ENCODE results near the gene DNAAF8.

DNA sequence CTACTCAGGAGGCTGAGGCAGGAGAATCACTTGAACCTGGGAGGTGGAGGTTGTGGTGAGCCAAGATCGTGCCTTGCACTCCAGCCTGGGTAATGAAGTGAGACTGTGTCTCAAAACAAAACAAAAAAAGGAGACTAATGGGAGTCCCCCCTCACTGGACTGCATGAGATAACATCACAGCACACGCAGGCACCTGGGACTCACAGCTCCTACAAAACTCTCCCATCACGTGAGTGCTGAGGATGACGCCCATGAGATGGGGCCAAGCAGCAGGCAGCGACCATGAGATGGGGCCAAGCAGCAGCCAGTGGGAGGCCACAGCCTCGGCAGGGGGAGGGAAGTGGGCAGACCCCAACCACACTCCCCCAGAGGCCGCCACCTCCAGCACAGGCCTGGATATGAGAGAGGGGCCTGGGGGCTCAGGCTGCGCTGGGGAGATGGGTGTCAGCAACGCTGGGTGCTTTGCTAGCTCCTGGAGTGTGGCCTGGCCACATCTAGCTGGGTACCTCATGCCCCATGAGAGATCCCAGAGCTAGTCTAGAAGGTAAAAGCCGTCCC lies 15.4 kb downstream of the DNAAF8 start:
- TF ChIP-seq SUZ12 (IDR thresholded peaks at IDR 0.05) = no peak
- TF ChIP-seq CTBP1 (IDR thresholded peaks at IDR 0.05; ENCODE audit: borderline replicate concordance) = no peak
- TF ChIP-seq BHLHE40 (IDR thresholded peaks at IDR 0.05; ENCODE audit: borderline replicate concordance) = no peak
- no peak for TF ChIP-seq SP1 (IDR thresholded peaks at IDR 0.05)
- TF ChIP-seq ELF4 (IDR thresholded peaks at IDR 0.05) = no peak
- TF ChIP-seq TARDBP (IDR thresholded peaks at IDR 0.05) = no peak
- no peak for TF ChIP-seq FOXM1 (IDR thresholded peaks at IDR 0.05; ENCODE audit: borderline replicate concordance)
- TF ChIP-seq HDGF (IDR thresholded peaks at IDR 0.05; ENCODE audit: borderline replicate concordance) = no peak
- no peak for TF ChIP-seq ARNT (IDR thresholded peaks at IDR 0.05)
- no peak for TF ChIP-seq FOXK2 (IDR thresholded peaks at IDR 0.05)
